ENCODE measurements around the gene NCOR1.
"Not testable (repeated sequence)": the region's sequence is repeated elsewhere in the genome, so short reads cannot be mapped to it uniquely, and the experiment has no call there.

Gene NCOR1

DNA sequence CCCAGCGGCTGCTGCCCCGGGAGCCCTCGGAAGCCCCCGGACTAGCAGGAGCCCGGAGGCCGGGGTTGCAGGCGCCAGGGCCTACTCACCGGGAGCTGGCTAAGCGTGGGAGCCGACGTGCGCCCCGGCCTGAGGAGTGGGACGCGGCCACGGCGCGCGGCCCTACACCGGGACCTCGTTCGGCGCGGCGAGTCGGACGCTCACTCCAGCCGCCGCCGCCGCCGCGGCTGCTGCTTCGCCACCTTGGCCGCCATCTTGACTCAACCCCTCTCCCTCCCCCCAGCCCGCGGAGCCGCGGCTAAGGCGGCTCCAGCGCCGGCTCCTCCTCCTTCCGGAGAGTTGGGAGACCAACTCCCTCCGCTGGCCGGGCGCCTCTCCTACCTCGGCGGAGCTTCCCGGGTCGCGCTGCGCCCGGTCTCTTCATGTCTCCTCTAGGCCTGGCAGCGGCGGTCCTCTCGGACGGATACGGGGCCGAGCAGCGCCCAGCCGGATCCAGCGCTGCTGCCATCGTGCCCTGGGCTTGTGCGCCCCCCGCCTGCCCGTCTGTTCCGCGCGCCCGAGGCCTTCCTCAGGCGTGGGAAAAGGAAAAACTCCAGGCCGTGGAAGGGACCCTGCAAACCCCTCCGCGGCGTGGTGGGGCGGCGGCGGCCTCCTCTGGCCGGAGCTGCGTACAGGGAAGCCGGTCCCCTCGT is at the start of gene NCOR1:
Gene NCOR1, minus strand, starts transcription at position 262 of the 692 bp plus-strand sequence. CDS start 20,965 bp downstream, outside the sequence.
- DNase-seq, result peak; percentile 97

DNA sequence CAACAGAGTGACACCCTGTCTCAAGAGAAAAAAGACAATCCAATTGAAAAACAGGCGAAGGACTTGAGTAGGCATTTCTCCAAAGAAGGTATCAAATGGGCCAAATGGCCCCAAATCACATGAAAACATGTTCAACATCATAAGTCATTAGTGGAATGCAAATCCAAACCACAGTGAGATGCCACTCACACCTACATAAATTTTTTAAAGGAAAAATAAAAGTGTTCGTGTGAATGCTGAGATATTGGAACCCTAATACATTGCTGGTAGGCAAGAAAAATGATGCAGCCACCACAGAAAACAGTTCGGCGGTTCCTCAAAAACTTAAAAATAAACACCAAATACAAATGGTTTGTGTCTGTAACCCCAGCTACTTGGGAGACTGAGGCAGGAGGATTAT is 46.9 kb upstream of the NCOR1 start:
- no peak for DNase-seq

DNA sequence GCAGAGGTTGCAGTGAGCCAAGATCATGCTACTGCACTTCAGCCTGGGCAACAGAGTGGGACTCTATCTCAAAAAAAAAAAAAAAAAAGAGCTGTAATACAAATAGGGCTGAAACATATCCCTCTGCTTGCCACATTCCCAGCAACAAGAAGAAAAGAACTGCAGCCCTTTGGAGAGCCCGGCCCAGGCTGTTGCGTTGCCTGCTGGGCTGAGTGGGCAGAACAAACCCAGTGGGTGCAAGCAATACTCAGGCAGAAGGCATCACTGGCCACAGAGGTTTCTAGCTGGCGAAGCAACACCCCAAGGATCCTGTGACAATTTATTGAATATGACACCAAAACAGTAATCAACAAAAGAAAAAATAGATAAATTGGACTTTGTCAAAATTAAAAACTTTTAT is 45.7 kb upstream of the NCOR1 start:
- DNase-seq, result no peak

DNA sequence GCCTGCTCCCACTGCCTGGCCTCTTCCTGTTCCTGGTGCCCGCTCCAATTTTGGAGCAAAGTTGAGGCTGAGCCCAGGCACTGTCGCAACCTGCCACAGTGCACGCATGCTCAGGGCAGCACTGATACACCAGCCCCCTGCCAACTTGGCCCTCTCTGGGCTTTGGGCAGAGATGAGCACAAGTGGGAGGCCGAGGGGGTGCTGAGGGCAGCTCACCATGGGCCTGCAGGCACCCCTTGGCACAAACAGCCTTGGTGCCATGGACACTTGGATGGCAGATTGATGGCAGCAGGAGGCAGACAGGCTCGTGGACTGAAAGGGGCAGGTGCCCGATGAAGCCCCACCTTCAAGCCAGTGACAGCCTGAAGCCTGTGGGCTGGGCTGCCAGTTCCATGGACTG is 44.6 kb upstream of the NCOR1 start:
- DNase-seq, result no peak

DNA sequence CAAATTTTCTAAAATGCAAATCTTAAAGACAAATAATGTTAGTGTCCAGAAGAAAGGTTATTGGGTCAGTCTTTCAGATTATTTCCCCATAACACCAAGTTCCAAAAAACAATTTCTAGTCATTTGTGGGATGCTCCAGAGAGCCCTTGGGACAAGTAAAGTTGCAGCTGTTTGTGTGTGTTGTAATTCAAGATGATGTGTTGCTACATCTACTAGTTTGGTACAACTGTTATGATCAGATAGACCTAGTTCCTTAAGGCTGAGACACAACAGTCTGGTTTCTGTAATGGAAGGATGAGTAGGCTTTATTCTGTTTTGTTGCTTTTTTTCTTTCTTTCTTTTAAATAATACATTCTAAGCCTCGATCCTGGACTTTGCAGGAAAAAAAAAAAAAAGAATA is 43.6 kb upstream of the NCOR1 start:
- no peak for DNase-seq

DNA sequence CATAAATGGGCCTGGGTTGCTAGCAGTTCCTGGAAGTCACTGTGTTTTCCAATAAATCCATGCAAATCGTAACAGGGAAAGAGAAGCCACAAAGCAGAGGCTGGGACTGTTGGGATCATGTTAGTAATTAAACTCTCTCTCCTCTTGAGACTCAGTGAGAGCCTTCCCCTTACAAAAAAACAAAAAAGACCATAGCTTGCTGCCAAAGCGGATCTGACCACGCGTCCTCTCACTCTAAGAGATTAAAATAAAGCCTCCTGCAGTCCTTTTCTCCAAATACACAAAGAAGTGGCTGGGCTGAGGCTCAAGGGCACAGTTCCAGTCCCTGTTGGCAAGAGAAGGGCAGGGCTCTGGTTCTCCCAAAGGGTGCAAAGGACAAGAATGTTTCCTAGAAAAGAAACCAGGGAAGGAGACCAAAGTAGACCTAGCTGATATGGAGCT is 40.2 kb upstream of the NCOR1 start:
- peak; percentile 50 for DNase-seq

DNA sequence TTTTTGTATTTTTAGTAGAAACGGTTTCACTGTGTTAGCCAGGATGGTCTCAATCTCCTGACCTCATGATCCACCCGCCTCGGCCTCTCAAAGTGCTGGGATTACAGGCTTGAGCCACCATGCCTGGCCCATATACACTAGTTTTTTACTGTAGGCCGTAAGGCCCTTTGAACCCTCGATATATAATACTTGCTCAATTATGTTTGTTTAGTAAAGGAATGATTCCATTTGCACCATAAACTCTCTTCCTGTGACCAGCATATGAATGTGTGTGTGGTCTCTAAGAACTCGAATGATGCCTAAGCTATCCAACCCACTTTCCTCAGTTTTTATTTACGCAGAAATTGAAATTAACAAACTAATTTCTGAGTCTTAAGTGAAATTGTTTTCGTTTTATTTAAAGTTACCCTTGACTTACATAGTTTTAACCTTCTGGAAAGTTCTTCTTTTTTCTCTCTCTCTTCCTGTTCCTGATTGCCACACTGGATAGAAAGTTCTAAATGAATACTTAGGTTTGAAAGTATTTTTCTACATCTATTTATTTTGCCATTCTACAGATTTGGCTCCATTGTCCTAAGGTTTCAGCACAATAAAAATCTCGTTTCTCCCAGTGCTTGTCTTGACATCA is 39.6 kb upstream of the NCOR1 start:
- DNase-seq, result no peak

DNA sequence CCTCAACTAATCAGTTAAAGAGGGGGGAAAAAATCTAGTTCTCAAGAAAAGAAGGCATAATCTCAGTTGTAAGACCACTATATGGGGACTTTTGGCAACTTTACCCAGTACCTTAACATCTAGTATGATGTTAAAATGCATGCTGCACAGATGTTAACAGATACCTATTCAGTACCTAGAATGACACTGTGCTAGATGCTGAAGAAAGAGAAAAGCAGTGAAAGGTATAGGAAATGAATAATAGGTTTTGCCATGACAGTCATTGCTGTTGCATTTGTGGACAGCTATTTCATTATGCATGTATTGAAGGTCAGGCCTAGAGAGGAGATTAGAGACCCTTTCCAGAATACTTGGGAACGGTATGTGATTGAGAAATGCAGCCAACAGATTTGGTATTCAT is 36.2 kb upstream of the NCOR1 start:
- no peak for DNase-seq

DNA sequence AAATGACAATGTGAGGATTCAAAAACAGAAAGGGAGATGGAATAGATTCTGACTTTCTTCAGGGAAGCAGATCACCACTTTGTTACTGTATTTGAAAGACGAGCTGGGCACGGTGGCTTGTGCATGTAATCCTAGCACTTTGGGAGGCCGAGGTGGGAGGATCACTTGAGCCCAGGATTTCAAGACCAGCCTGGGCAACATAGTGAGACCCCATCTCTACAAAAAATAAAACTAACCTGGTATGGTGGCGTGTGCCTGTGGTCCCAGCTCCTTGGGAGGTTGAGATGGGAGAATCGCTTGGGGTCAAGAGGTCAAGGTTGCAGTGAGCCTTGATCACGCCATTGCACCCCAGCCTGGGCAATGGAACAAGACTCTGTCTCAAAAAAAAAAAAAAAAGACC is 35.7 kb upstream of the NCOR1 start:
- DNase-seq, result no peak

DNA sequence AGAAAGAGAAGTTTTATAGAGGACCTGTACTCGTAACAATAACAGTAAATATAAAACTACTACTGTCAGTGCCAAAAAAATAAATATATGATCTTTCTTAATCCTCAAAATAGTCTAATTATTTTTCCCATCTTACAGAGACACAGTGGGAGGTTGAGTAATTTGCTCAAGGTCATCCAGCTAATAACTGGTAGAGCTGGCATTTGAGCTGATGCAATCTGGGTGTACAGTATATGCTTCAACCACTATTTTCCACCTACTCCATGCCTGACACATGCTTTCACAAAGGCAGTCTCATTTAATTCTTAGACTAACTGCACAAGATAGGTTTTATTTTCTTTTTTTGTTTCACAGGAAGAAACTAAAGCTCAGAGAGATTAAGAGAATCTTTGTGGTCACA is 35.3 kb upstream of the NCOR1 start:
- DNase-seq, result no peak

DNA sequence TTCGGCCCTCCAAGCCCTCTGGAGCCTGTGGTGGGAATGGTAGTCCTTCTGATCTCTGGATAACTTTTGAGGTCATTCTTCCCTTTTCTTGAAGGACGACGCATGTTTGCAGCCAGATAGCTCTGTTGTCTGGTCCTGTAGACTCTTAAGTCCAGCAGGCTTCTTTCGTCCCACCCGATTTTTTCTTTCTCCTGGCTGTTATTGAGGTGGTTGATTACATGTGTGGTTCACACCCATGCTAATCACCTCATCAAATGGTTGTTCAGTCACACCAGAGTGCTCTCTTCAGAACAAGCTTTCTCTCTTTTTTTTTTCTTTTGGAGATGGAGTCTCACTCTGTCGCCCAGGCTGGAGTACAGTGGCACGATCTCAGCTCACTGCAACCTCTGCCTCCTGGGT is 32.3 kb upstream of the NCOR1 start:
- no peak for DNase-seq

DNA sequence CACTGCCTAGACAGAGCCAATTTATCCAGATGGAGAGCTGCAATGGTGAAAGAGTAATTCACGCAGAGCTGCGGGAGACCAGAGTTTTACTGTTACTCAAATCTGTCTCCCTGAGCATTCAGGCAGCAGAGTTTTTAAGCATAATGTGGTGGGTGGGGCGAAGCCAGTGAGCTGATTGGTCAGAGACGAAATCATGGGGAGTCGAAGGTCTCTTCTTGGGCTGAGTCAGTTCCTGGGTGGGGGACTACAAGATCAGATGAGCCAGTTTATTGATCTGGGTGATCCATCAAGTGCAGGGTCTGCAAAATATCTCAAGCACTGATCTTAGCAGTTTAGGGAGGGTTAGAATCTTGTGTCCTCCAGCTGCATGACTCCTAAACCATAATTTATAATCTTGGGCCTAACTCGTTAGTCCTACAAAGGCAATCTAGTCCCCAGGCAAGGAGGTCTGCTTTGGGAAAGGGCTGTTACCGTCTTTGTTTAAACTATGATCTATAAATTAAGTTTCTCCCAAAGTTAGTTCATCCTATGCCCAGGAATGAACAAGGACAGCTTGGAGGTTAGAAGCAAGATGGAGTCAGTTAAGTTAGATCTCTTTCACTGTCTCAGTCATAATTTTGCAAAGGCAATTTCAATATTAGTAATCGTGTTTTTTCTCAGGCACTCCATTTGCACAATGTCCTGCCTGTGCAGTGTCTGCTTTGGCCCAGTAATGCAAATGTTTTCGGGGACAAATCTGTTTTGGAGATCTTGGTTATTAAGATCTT is 28.6 kb upstream of the NCOR1 start:
- DNase-seq, result no peak

DNA sequence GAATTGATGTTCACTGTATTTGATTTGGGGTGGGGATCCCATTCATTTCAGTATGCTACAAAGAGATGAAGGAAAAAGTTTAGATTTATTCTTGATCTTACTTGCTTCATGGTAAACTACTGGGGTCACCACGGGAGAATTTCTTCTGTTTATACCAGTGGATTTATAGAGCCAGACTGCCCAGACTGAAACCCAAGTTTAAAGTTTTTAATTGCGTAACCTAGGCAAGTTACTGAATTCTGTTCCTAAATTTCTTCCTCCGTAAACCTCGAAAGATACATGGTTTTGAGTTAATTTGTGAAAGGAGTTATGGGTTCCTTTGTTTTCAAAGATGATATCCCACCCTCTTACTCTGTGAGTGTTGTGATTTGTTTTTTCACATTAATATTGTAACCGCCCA is 28.1 kb upstream of the NCOR1 start:
- DNase-seq, result no peak

DNA sequence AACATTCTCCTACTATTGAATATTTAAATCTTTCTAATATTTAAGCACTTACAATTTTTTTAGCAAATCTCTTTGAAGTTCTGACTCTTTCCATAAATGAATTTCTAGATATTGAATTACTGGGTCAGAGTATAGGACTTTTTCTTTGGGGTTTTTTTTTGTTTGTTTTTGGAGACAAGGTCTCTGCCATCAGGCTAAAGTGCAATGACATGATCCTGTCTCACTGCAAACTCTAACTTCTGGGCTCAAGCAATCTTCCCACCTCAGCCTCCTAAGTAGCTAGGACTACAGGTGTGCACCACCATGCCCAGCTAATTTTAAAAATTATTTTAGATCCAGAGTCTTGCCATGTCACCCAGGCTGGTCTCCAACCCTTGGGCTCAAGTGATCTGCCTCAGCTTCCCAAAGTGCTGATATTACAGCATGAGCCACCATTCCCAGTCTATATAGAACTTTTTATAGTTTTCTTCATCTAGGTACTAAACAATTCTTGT is 26.6 kb upstream of the NCOR1 start:
- DNase-seq, result no peak

DNA sequence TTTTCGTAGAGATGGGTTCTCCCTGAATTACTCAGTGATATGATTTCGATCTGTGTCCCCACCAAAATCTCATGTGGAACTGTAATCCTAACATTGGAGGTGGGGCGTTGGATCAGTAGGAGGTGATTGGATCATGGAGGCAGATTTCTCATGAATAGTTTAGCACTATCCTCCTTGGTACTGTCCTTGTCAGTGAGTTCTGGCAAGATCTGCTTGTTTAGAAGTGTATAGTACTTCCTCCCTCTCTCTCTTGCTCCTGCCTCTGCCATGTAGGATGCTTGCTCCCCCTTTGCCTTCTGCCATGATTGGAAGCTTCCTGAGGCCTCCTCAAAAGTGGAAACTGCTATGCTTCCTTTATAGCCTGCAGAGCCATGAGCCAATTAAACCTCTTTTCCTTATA is 24.6 kb upstream of the NCOR1 start:
- no peak for DNase-seq

DNA sequence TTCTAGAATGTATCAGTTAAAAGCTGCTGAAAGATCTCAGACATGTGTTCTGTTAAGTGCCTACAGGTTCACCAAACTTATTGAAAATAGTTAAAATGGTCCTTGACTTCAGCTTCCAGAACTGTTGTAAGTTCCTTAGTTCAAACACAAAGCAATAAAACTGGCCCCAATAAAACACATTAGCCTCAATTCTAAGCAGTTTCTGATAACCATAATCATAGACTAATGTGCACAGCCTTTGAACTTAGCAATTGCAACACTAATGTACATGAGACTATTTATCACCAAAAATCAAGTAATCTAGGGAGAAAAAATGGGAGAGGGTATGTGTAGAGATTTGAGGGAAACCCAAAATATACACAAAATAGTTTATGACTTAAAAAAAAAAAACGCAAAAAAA is 17.1 kb upstream of the NCOR1 start:
- no peak for DNase-seq

DNA sequence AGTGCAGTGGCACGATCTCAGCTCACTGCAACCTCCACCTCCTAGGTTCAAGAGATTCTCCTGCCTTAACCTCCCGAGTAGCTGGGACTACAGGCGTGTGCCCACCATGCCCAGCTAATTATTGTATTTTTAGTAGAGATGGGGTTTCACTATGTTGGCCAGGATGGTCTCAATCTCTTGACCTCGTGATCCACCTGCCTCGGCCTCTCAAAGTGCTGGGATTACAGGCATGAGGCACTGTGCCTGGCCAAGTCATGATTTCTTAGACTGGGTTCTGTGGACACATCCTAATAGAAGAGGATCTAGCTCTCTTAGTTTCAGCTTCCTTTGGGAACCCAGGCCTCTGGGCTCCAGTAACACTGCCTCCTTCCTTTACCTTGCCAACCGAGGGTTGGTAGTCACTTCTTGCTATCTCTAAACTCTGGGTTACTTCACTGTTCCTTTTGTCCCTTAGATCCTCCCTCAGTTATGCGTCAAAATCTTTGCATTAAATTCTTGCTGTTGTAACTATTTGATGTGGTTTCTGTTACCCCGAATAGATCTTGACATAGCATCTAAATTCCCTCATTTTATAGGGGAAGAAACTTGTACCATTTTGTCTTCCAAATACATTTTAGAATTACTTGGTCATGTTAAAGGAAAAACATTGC is 14.7 kb upstream of the NCOR1 start:
- DNase-seq, result not testable (repeated sequence)

DNA sequence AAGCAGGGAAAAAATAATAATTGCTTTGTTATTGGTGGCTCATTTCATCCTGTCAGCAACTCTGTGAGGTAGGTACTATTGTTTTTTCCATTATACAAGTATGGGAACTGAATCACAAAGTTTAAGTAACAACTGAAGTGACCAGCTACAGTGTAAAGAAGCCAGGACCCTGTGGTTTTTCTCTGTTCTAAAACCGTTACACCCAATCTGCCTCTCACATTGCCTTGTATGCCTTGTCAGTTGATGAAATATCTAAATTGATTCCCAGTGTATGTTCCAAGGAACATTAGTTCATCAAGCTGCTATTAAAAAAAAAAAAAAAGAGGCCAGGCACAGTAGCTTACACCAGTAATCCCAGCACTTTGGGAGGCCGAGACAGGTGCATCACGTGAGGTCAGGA is 7.1 kb upstream of the NCOR1 start:
- DNase-seq, result no peak

DNA sequence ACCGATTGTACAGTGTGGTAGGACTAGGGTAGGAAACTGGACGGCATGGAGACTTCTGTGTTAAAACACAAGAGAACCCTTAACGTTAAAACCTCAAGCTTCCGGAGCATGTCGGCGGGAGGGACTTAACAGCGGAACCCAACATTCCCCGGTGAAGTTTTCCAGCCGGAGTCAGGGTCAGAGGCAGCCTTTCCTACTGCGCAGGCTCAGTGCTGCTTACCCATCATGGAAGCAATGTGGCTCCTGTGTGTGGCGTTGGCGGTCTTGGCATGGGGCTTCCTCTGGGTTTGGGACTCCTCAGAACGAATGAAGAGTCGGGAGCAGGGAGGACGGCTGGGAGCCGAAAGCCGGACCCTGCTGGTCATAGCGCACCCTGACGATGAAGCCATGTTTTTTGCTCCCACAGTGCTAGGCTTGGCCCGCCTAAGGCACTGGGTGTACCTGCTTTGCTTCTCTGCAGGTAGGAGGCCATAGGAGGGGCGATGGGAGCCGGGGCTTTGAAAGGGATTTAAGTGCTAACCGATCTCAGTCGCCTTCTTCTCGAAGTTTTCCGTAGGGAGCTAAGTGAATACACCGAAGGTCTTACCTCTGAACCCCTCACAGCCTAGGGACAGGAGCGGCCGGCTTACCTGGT is 1.8 kb upstream of the NCOR1 start, which contains the start of gene PIGL:
Gene PIGL, plus strand, starts transcription at position 209 of the 634 bp plus-strand sequence. Its CDS starts 17 bp downstream, at position 226.
- DNase-seq, result peak; percentile 96

DNA sequence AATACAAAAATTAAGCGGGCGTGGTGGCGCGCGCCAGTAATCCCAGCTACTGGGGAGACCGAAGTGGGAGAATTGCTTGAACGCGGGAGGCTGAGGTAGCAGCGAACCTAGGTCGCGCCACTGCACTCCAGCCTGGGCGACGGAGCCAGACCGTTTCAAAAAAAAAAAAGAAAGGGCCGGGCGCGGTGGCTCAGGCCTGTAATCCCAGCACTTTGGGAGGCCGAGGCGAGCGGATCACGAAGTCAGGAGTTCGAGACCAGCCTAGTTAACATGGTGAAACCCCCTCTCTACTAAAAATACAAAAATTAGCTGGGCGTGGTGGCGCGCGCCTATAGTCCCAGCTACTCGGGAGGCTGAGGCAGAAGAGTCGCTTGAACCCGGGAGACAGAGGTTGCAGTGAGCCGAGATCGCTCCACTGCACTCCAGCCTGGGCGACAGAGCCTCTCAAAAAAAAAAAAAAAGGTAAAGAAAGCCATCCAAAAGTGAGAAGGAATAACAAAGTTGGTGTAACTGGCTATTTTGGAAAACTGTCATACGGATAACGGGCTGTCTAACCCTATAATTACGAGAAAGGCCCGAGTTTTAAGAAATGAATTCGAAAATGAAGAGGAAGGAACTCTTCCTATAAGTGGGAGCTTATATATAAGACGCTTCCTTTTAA is 1.1 kb upstream of the NCOR1 start:
- not testable (repeated sequence) for DNase-seq

DNA sequence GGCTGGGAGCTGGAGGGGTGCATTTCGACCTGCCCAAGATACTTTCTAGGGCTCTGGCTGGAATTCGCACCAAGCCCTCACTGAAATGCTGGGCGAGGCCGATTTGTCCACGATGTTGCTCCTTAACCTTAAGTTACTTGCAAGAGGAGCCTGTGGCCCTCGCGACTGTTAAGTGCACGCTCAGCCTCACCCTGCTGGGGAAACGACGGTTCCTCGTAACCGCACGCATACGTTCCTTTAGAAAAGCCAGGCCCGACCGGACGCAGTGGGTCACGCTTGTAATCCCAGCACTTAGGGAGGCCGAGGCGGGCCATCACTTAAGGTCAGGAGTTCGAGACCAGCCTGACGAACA is 607 bp upstream of the NCOR1 start:
- DNase-seq, result no peak

DNA sequence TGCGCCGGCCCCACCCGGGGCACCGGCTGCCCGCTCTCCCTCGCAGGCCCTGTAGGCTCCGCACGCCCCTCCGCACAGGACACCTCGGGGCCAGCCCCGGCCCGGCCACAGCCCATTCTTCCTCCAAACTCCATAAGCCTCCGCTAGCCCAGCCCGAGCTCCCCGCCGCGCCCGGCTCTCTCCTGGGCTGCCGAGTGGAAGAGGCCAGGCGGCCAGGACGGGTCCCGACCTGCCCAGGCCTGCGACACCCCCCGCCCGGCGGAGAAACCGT is 397 bp downstream of the NCOR1 start:
- no peak for DNase-seq

All from eye (tissue), 1 donor.